OCI-LY3 (cell line): ENCODE results near the gene CD151.

Experiments
- H2AFZ ChIP-seq: fragments of 200-600, 300-600 bp; shearing (Covaris generic); 2 replicates; pipeline ENCODE4 v1.6.0; 2014; ENCODE audit warnings: antibody characterized with exemption, low read depth, low read length
- H3K27ac ChIP-seq: fragments of 200-600, 300-600 bp; sonication (generic); 2 replicates; pipeline ENCODE4 v1.5.1; 2014; ENCODE audit warnings: mild to moderate bottlenecking, low read length, moderate library complexity, mixed read lengths
- H3K27me3 ChIP-seq: fragments of 200-600, 300-600 bp; sonication (generic); 2 replicates; pipeline ENCODE4 v1.6.1; 2014; ENCODE audit warnings: low read depth, low read length, mixed read lengths
- H3K36me3 ChIP-seq: fragments of 200-600, 300-600 bp; sonication (generic); replicated peaks from 2 replicates; pipeline ENCODE3; 2014; ENCODE audit warnings: low read depth, low read length, mixed read lengths
- H3K4me1 ChIP-seq: fragments of 300-600, 200-600 bp; sonication (generic); 2 replicates; pipeline ENCODE4 v1.6.1; 2014; ENCODE audit warnings: low read length, mixed read lengths
- H3K4me2 ChIP-seq: fragments of 200-600, 300-600 bp; sonication (generic); 2 replicates; pipeline ENCODE4 v1.6.1; 2014; ENCODE audit warnings: low read length, mixed read lengths
- H3K4me3 ChIP-seq: fragments of 300-600, 200-600 bp; sonication (generic); 2 replicates; pipeline ENCODE4 v1.5.1; 2014; ENCODE audit warnings: antibody characterized with exemption, mild to moderate bottlenecking, low read length, moderate library complexity
- H3K79me2 ChIP-seq: fragments of 300-600, 200-600 bp; shearing (Covaris generic); 2 replicates; pipeline ENCODE4 v1.6.1; 2014; ENCODE audit warnings: mild to moderate bottlenecking, low read length, mixed read lengths
- H3K9ac ChIP-seq: fragments of 300-600, 200-600 bp; shearing (Covaris generic); 2 replicates; pipeline ENCODE4 v1.6.0; 2014; ENCODE audit warnings: mild to moderate bottlenecking, low read length, moderate library complexity
- H3K9me3 ChIP-seq: fragments of 200-600, 300-600 bp; shearing (Covaris generic); 2 replicates; pipeline ENCODE4 v1.6.1; 2014; ENCODE audit warnings: low read length, mixed read lengths; ENCODE audit not compliant: insufficient read depth
- H4K20me1 ChIP-seq: fragments of 200-600, 300-600 bp; sonication (generic); 2 replicates; pipeline ENCODE4 v1.6.1; 2016; ENCODE audit warnings: low read length, mixed read lengths; ENCODE audit not compliant: insufficient read depth
- CTCF ChIP-seq: fragments of 200-600, 300-600 bp; sonication (generic); IDR thresholded peaks from 2 replicates; pipeline ENCODE4 v1.5.1; 2014; ENCODE audit warnings: antibody characterized with exemption, low read length, low read depth
- EZH2phosphoT487 ChIP-seq: fragments of 200-600 bp; shearing (Covaris generic); IDR thresholded peaks from 2 replicates; pipeline ENCODE4 v1.6.1; 2018; ENCODE audit warnings: antibody characterized with exemption, mixed run types, low read depth

CD151 gene

GRCh38 chr11:810040-810567 is 22.6 kb upstream of the CD151 start:
- peaks cover 53% of the 10 kb centered on the region for H3K79me2 ChIP-seq

GRCh38 chr11:811446-812245 is 21.1 kb upstream of the CD151 start:
- no peak overlapping the region for H2AFZ ChIP-seq
- TF ChIP-seq CTCF: peak; percentile 21; the same call in 1 of the 2 replicates
- TF ChIP-seq EZH2phosphoT487: no peak
- no peaks in the 10 kb centered on the region for H3K27me3 ChIP-seq
- peak overlapping the region; percentile 94 for H3K9ac ChIP-seq
- peak overlapping the region; percentile 96 for H3K4me2 ChIP-seq
- H3K4me3 ChIP-seq: peak overlapping the region; percentile 94
- H3K36me3 ChIP-seq: peaks cover 39% of the 10 kb centered on the region
- peaks cover 26% of the 10 kb centered on the region for H4K20me1 ChIP-seq
- H3K79me2 ChIP-seq: peaks cover 53% of the 10 kb centered on the region
- H3K9me3 ChIP-seq: no peaks in the 10 kb centered on the region
- peak overlapping the region; percentile 87 for H3K27ac ChIP-seq
- H3K4me1 ChIP-seq: peaks cover 21% of the 10 kb centered on the region

More at GRCh38 chr11:810040-810567, 22.6 kb upstream of the CD151 start:
- Histone ChIP-seq H3K9ac (peak overlapping the region; percentile 94), H3K4me1 (peaks cover 23% of the 10 kb centered on the region), H3K27me3 (no peaks in the 10 kb centered on the region), H3K4me3 (peak overlapping the region; percentile 94), H2AFZ (no peak overlapping the region), H4K20me1 (peaks cover 26% of the 10 kb centered on the region), H3K36me3 (peaks cover 39% of the 10 kb centered on the region), H3K9me3 (no peaks in the 10 kb centered on the region), H3K27ac (peak overlapping the region; percentile 87), H3K4me2 (peak overlapping the region; percentile 96)
- no peak for TF ChIP-seq EZH2phosphoT487
- TF ChIP-seq CTCF: no peak

DNA sequence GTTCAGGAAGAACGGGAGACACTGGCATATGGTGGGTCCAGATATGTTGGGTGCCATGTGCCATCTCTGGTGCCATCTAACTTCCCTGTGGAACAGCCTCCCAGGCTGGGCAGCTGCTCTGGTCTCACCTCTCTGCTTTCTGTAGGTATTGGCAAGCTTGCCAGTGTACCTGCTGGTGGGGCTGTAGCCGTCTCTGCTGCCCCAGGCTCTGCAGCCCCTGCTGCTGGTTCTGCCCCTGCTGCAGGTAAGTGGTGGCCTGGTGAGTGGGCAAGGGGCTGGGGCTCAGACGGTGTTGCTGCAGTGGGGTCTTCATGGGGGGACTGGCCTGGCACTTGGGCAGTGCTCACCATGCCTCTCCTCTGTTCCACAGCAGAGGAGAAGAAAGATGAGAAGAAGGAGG is 20.4 kb upstream of the CD151 start:
- Histone ChIP-seq H3K79me2 (peaks cover 53% of the 10 kb centered on the region), H3K27ac (no peak overlapping the region), H4K20me1 (peaks cover 26% of the 10 kb centered on the region), H3K4me3 (no peak overlapping the region), H3K9ac (no peak overlapping the region), H3K36me3 (peaks cover 39% of the 10 kb centered on the region), H3K9me3 (no peaks in the 10 kb centered on the region), H3K27me3 (no peaks in the 10 kb centered on the region), H3K4me2 (no peak overlapping the region), H2AFZ (no peak overlapping the region), H3K4me1 (peaks cover 21% of the 10 kb centered on the region)
- TF ChIP-seq EZH2phosphoT487 (no peak), CTCF (no peak)

GRCh38 chr11:813072-813455 is 19.7 kb upstream of the CD151 start:
- H3K4me2 ChIP-seq: no peak overlapping the region
- peaks cover 47% of the 10 kb centered on the region for H3K79me2 ChIP-seq
- H3K36me3 ChIP-seq: peaks cover 39% of the 10 kb centered on the region
- no peak overlapping the region for H3K4me3 ChIP-seq
- peaks cover 18% of the 10 kb centered on the region for H3K4me1 ChIP-seq
- H3K27me3 ChIP-seq: no peaks in the 10 kb centered on the region
- no peaks in the 10 kb centered on the region for H3K9me3 ChIP-seq
- TF ChIP-seq CTCF: no peak
- no peak for TF ChIP-seq EZH2phosphoT487
- peaks cover 26% of the 10 kb centered on the region for H4K20me1 ChIP-seq
- H3K9ac ChIP-seq: no peak overlapping the region
- no peak overlapping the region for H2AFZ ChIP-seq
- H3K27ac ChIP-seq: no peak overlapping the region
